ENCODE results near the gene INTS4. TPM values are rescaled to one million over a fixed set of nuclear protein-coding genes. Genes with fewer than 3 reads are reported as not detected.

INTS4 gene
- total and polyA plus RNA-seq, 2 of the 4 experiments (the other 2 are of a cell fraction) = 24.0 to 52.5 TPM

DNA sequence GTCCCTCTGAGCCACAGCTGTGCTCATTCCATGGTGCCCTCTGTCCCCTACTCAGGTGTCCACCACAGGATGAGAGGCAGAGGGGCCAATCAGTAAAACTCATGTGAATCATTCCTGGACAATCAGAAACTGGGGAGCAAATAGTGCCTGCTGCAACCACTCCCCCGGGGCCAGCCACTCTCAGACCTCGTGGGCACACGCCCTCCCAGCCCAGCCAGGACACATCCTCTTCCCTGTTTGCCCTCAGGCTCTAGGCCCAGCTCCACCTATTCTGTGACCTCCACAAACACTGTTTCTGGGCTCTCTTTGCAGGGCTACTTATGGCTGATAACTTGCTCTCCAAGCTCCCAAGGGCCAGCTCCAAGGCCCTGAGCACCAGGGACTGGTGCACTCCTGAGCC lies 42.6 kb upstream of the INTS4 start:
- in situ Hi-C loops (cut with MboI; ENCODE audit: low sequenced_read_pairs) (no loop called here), dilution Hi-C loops (cut with HindIII; ENCODE audit: low sequenced_read_pairs, unreplicated experiment) (no loop called here), intact Hi-C loops (cut with micrococcal nuclease) (no loop called here)
- ATAC-seq (ENCODE audit: low read depth) = no peak
- Histone ChIP-seq H3K9ac (ENCODE audit: low read depth, low read length) (no peak overlapping the region), H3K4me2 (ENCODE audit: low read depth, low read length) (no peak overlapping the region), H3K14ac (replicated peaks; ENCODE audit: low read depth, low read length) (no peak overlapping the region), H3K36me3 (ENCODE audit: control insufficient read depth, insufficient read depth, low read length) (no peaks in the 10 kb centered on the region), H2AFZ (replicated peaks; ENCODE audit: low read length, poor library complexity) (no peak overlapping the region), H4K91ac (ENCODE audit: insufficient read depth, low read depth, low read length) (0 out of 2 replicates have a peak overlapping the region, but pooled peaks have one; percentile 4), H2BK15ac (ENCODE audit: low read depth, low read length) (0 out of 3 replicates have a peak overlapping the region, but pooled peaks have one; percentile 61), H3K79me1 (ENCODE audit: low read depth in 1 of 2, low read length in 2 of 2) (peaks cover 0 to 10% of the 10 kb centered on the region in 2 experiments; a peak in 2 of 4 replicates), H2AK5ac (ENCODE audit: low read depth, low read length) (0 out of 2 replicates have a peak overlapping the region, but pooled peaks have one; percentile 23), H3K9me3 (ENCODE audit: control insufficient read depth, insufficient read depth, low read length) (no peaks in the 10 kb centered on the region), H3K4ac (ENCODE audit: low read depth, low read length) (no peak overlapping the region), H3K4me3 (ENCODE audit: insufficient read depth, low read depth, low read length) (no peak overlapping the region), H4K8ac (ENCODE audit: low read depth in 2 of 2, low read length in 2 of 2) (no peak overlapping the region), H3K27me3 (ENCODE audit: control insufficient read depth, insufficient read depth, low read length) (no peaks in the 10 kb centered on the region), H3K27ac (ENCODE audit: insufficient read depth, low read length) (no peak overlapping the region), H3K56ac (ENCODE audit: extremely low read depth, insufficient read depth, low read length) (no peak overlapping the region), H3K18ac (ENCODE audit: low read depth, low read length) (no peak overlapping the region), H2BK5ac (ENCODE audit: low read depth, low read length, poor library complexity, severe bottlenecking) (no peak overlapping the region), H2AK9ac (replicated peaks; ENCODE audit: low read depth, low read length, poor library complexity) (peak overlapping the region; percentile 45), H3K9me1 (ENCODE audit: insufficient read depth, low read length) (peaks cover 14% of the 10 kb centered on the region; the same call in 1 of the 2 replicates), H4K5ac (ENCODE audit: low read depth, low read length) (no peak overlapping the region), H2BK120ac (ENCODE audit: low read depth, low read length) (no peak overlapping the region), H2BK20ac (ENCODE audit: low read depth, low read length) (no peak overlapping the region), H4K20me1 (ENCODE audit: insufficient read depth, low read length) (no peaks in the 10 kb centered on the region), H3K23ac (ENCODE audit: low read depth, low read length) (no peak overlapping the region), H3K4me1 (ENCODE audit: control insufficient read depth, insufficient read depth, low read length) (peaks cover 5% of the 10 kb centered on the region)
- ChIA-PET CTCF (no interaction called here), POLR2A (ENCODE audit: unreplicated experiment) (no interaction called here)
- no peak for DNase-seq
- BruUV-seq (replicated peaks) = no TSS peak
- TF ChIP-seq NFE2L2 (IDR thresholded peaks at IDR 0.05; ENCODE audit: low read depth, low read length) (no peak), MAFK (IDR thresholded peaks at IDR 0.05; ENCODE audit: low read depth, low read length) (no peak)
- TF ChIP-seq, protein P1, sequence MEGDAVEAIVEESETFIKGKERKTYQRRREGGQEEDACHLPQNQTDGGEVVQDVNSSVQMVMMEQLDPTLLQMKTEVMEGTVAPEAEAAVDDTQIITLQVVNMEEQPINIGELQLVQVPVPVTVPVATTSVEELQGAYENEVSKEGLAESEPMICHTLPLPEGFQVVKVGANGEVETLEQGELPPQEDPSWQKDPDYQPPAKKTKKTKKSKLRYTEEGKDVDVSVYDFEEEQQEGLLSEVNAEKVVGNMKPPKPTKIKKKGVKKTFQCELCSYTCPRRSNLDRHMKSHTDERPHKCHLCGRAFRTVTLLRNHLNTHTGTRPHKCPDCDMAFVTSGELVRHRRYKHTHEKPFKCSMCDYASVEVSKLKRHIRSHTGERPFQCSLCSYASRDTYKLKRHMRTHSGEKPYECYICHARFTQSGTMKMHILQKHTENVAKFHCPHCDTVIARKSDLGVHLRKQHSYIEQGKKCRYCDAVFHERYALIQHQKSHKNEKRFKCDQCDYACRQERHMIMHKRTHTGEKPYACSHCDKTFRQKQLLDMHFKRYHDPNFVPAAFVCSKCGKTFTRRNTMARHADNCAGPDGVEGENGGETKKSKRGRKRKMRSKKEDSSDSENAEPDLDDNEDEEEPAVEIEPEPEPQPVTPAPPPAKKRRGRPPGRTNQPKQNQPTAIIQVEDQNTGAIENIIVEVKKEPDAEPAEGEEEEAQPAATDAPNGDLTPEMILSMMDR (conservative IDR thresholded peaks at IDR 0.05; ENCODE audit: low read depth, low read length) = no peak
- WGBS, 2 experiments (ENCODE audit: extremely low coverage in 2 of 2, insufficient read length in 1 of 2) = 80% methylated on average over 3 of the region's 3 CpGs; no CpG with 5 or more reads in 1 of the 2 experiments

Measured in IMR-90 (cell line).